Measurements from ENCODE around the gene GLT1D1. TPM values are rescaled to one million over a fixed set of nuclear protein-coding genes. Genes with fewer than 3 reads are reported as not detected.
A peak's percentile ranks its signal among the peaks of the same experiment; 100 is the strongest.
"Not testable (repeated sequence)": the region's sequence is repeated elsewhere in the genome, so short reads cannot be mapped to it uniquely, and the experiment has no call there.

The GLT1D1 gene
- polyA plus RNA-seq, 1 donor, result 2.1 TPM

- DNase-seq, result no peak
These were observed 33.0 kb upstream of the GLT1D1 start for GRCh38 chr12:128820253-128820652.

GRCh38 chr12:128820723-128821432 lies 32.4 kb upstream of the GLT1D1 start:
- DNase-seq, result no peak

GRCh38 chr12:128823216-128823915 lies 29.9 kb upstream of the GLT1D1 start:
- no peak for DNase-seq

GRCh38 chr12:128823916-128824839 lies 29.1 kb upstream of the GLT1D1 start, which contains the start of gene SLC15A4:
TSS of gene SLC15A4 (minus strand) at chr12:128823958. CDS start at chr12:128823943, 15 bp downstream.
- peak; percentile 93 for DNase-seq

GRCh38 chr12:128825835-128826234 lies 27.4 kb upstream of the GLT1D1 start:
- DNase-seq, result no peak

- DNase-seq, result no peak
These were observed 25.6 kb upstream of the GLT1D1 start for GRCh38 chr12:128827724-128828123.

GRCh38 chr12:128829861-128830504 lies 23.3 kb upstream of the GLT1D1 start:
- no peak for DNase-seq

- no peak for DNase-seq
These were observed 22.8 kb upstream of the GLT1D1 start for GRCh38 chr12:128830505-128830893.

- no peak for DNase-seq
These were observed 19.9 kb upstream of the GLT1D1 start for GRCh38 chr12:128833418-128833817.

- DNase-seq, result not testable (repeated sequence)
These were observed 13.4 kb upstream of the GLT1D1 start for GRCh38 chr12:128839885-128840284.

- peak; percentile 27 for DNase-seq
These were observed 12.3 kb upstream of the GLT1D1 start for GRCh38 chr12:128840862-128841468.

GRCh38 chr12:128842579-128842978 lies 10.7 kb upstream of the GLT1D1 start:
- DNase-seq, result no peak

GRCh38 chr12:128843538-128843937 lies 9.7 kb upstream of the GLT1D1 start:
- DNase-seq, result no peak

- no peak for DNase-seq
These were observed 9.1 kb upstream of the GLT1D1 start for GRCh38 chr12:128844031-128844635.

- not testable (repeated sequence) for DNase-seq
These were observed 6.6 kb upstream of the GLT1D1 start for GRCh38 chr12:128846671-128847070.

GRCh38 chr12:128848371-128848770 lies 4.9 kb upstream of the GLT1D1 start:
- DNase-seq, result no peak

GRCh38 chr12:128849806-128850205 lies 3.5 kb upstream of the GLT1D1 start:
- not testable (repeated sequence) for DNase-seq

- DNase-seq, result no peak
These were observed 2.9 kb upstream of the GLT1D1 start for GRCh38 chr12:128850400-128850799.

GRCh38 chr12:128851429-128851828 lies 1.8 kb upstream of the GLT1D1 start:
- not testable (repeated sequence) for DNase-seq

GRCh38 chr12:128852026-128852698 lies 1.1 kb upstream of the GLT1D1 start:
- no peak for DNase-seq
